K562 (cell line): ENCODE data around the gene DNMT3A. TPM values are rescaled to one million over a fixed set of nuclear protein-coding genes. Genes with fewer than 3 reads are reported as not detected.

Source experiments
- ATAC-seq: fragments of 200-7000 bp; cut with Tn5 transposase; 3 replicates; pipeline ENCODE4 v1.9.1; 2020; ENCODE audit warnings: moderate library complexity
- BruUV-seq: library from RNA; stranded (reverse); fragments of 400-500 nt; replicated peaks from 2 replicates; lab custom pipeline; 2021; lab: Mats Ljungman, UMichigan
- CTCF ChIA-PET: fragments of 300-600 bp; formaldehyde crosslinking; extraction: SDS; loops from one replicate; lab custom pipeline; 2021; ENCODE audit warnings: low intra/inter-chr PET ratio; lab: Yijun Ruan, JAX
- POLR2A ChIA-PET: fragments of 300-600, 350-650 bp; sonication (Branson Sonifier 250); formaldehyde crosslinking; extraction: SDS; loops from one replicate; lab custom pipeline; 2021; ENCODE audit warnings: antibody characterized with exemption, inconsistent platforms; lab: Yijun Ruan, JAX
- DNase-seq, 4 experiments: peaks; one replicate each; pipeline versions ENCODE4 v3.0.0 to v3.0.0-alpha.2; 2011 to 2018; ENCODE audit warnings: low spot score in 3 of 4, mixed read lengths in 3 of 4; ENCODE audit errors: extremely low read depth in 1 of 4
- FAIRE-seq: peaks from 2 replicates; lab custom pipeline; 2011; peaks lifted over from hg19 to GRCh38; lab: Jason Lieb, UNC
- H2AFZ ChIP-seq: 2 replicates; pipeline ENCODE4 v1.6.0; 2011; ENCODE audit warnings: low read depth, low read length, control low read depth, inconsistent platforms
- H3K27ac ChIP-seq: fragments of 200-600 bp; 3 replicates; pipeline ENCODE4 v1.8.0; 2011; ENCODE audit warnings: low read depth, mild to moderate bottlenecking, control low read depth, inconsistent platforms, low read length, moderate library complexity, mixed read lengths; ENCODE audit errors: extremely low read depth
- H3K27me3 ChIP-seq, 2 experiments: fragments of 300-600 bp in 1 of 2; 2 replicates in 1 of 2; 3 replicates in 1 of 2; pipeline versions ENCODE4 v1.6.0 to v1.8.0; 2011; ENCODE audit warnings: inconsistent platforms in 2 of 2, low read length in 2 of 2, mild to moderate bottlenecking in 1 of 2, mixed read lengths in 1 of 2, moderate library complexity in 1 of 2; ENCODE audit not compliant: control insufficient read depth in 2 of 2, insufficient read depth in 2 of 2
- H3K36me3 ChIP-seq: fragments of 300-600 bp; 3 replicates; pipeline ENCODE4 v1.8.0; 2011; ENCODE audit warnings: mild to moderate bottlenecking, low read length, inconsistent platforms; ENCODE audit not compliant: control insufficient read depth, insufficient read depth
- H3K4me1 ChIP-seq, 2 experiments: fragments of 200-600 bp in 1 of 2; replicated peaks in 1 of 2; 2 replicates in 1 of 2; 3 replicates in 1 of 2; pipeline versions ENCODE4 v1.5.1 to v1.8.0; 2011; ENCODE audit warnings: inconsistent platforms in 2 of 2, low read length in 2 of 2, mild to moderate bottlenecking in 1 of 2, mixed read lengths in 1 of 2, moderate library complexity in 1 of 2; ENCODE audit not compliant: control insufficient read depth in 2 of 2, insufficient read depth in 2 of 2
- H3K4me2 ChIP-seq: 2 replicates; pipeline ENCODE4 v1.6.1; 2011; ENCODE audit warnings: low read length, control low read depth, inconsistent platforms, mixed read lengths; ENCODE audit not compliant: insufficient read depth
- H3K4me3 ChIP-seq: fragments of 200-600 bp; sonication (generic), shearing (Covaris generic); 2 replicates; pipeline ENCODE4 v1.5.1; 2016; ENCODE audit warnings: control low read depth, inconsistent platforms
- H3K79me2 ChIP-seq: fragments of 200-600 bp; 3 replicates; pipeline ENCODE4 v1.8.0; 2011; ENCODE audit warnings: low read length, inconsistent platforms; ENCODE audit not compliant: control insufficient read depth, insufficient read depth
- H3K9ac ChIP-seq, 2 experiments: 2 replicates each; pipeline versions ENCODE4 v1.6.0 to v1.6.1; 2011; ENCODE audit warnings: low read depth in 2 of 2, low read length in 2 of 2, control low read depth in 1 of 2, inconsistent platforms in 1 of 2, mild to moderate bottlenecking in 1 of 2, mixed read lengths in 1 of 2; ENCODE audit not compliant: insufficient read depth in 1 of 2
- H3K9me1 ChIP-seq: one replicate; pipeline ENCODE4 v1.6.0; 2011; ENCODE audit warnings: inconsistent platforms, mild to moderate bottlenecking, low read length, moderate library complexity; ENCODE audit not compliant: control insufficient read depth, insufficient read depth
- H3K9me3 ChIP-seq: replicated peaks from 2 replicates; pipeline ENCODE4 v1.5.1; 2011; ENCODE audit warnings: low read depth, low read length, inconsistent platforms; ENCODE audit not compliant: control insufficient read depth, insufficient read depth
- H4K20me1 ChIP-seq: replicated peaks from 2 replicates; pipeline ENCODE4 v1.6.1; 2011; ENCODE audit warnings: low read length, inconsistent platforms, mixed read lengths; ENCODE audit not compliant: control insufficient read depth, insufficient read depth
- CHCHD3 ChIP-seq: fragments of 250-450 bp; sonication (Bioruptor Pico); IDR thresholded peaks from 2 replicates; pipeline ENCODE4 v2.1.2; 2022; ENCODE audit warnings: mild to moderate bottlenecking
- CREM ChIP-seq: IDR thresholded peaks from 2 replicates; pipeline ENCODE4 v1.6.1; 2014; ENCODE audit warnings: antibody characterized with exemption, low read depth
- FOXJ2 ChIP-seq: fragments of 200-800 bp; sonication (Bioruptor generic); IDR thresholded peaks from 2 replicates; pipeline ENCODE4 v1.6.1; 2016; ENCODE audit warnings: missing genetic modification characterization, missing compliant biosample characterization
- KAT8 ChIP-seq: fragments of 450-650 bp; IDR thresholded peaks from 2 replicates; pipeline ENCODE4 v1.6.1; 2016; ENCODE audit warnings: low read depth, mild to moderate bottlenecking
- MTA1 ChIP-seq: fragments of 450-650 bp; IDR thresholded peaks from 2 replicates; pipeline ENCODE4 v1.6.1; 2017; ENCODE audit warnings: borderline replicate concordance
- MYC ChIP-seq, 2 experiments: fragments of 250-450 bp in 1 of 2; sonication (Bioruptor Pico) in 1 of 2; IDR thresholded peaks; 2 replicates each; pipeline versions ENCODE4 v1.5.1 to v1.6.1; 2012 to 2021; ENCODE audit warnings: low read depth in 2 of 2, borderline replicate concordance in 1 of 2, improper control_type of control experiment in 1 of 2, low read length in 1 of 2, mild to moderate bottlenecking in 1 of 2, moderate library complexity in 1 of 2
- NFIC ChIP-seq: fragments of 450-650 bp; IDR thresholded peaks from 2 replicates; pipeline ENCODE4 v1.6.1; 2017; ENCODE audit warnings: mild to moderate bottlenecking, inconsistent platforms
- POLR2B ChIP-seq: fragments of 450-650 bp; IDR thresholded peaks from 2 replicates; pipeline ENCODE4 v1.6.1; 2018; ENCODE audit warnings: low read depth; ENCODE audit not compliant: partially characterized antibody
- SIN3B ChIP-seq: fragments of 450-650 bp; IDR thresholded peaks from 2 replicates; pipeline ENCODE4 v1.6.1; 2017; ENCODE audit warnings: low read depth, mild to moderate bottlenecking, moderate library complexity
- THRAP3 ChIP-seq: fragments of 450-650 bp; IDR thresholded peaks from 2 replicates; pipeline ENCODE4 v1.6.1; 2016; ENCODE audit warnings: mild to moderate bottlenecking, inconsistent platforms, borderline replicate concordance
- ZNF146 ChIP-seq: IDR thresholded peaks from one replicate; pipeline ENCODE4 v1.6.1; 2018; ENCODE audit warnings: missing compliant biosample characterization; ENCODE audit not compliant: unreplicated experiment
- ZNF274 ChIP-seq: IDR thresholded peaks from 2 replicates; pipeline ENCODE4 v1.6.1; 2011; ENCODE audit warnings: low read depth, mild to moderate bottlenecking, low read length, moderate library complexity, borderline replicate concordance
- ZNF77 ChIP-seq: fragments of 250-450 bp; sonication (Bioruptor Pico); IDR thresholded peaks from 2 replicates; pipeline ENCODE4 v1.5.0; 2020
- WGBS: fragments of 100-300 bp; shearing (Covaris generic); methylation state at CpG from one replicate; pipeline ENCODE4 v1.1.6; 2016; ENCODE audit warnings: low coverage, mixed read lengths; ENCODE audit not compliant: insufficient coverage; ENCODE audit errors: missing lambda C conversion rate; 5-methylcytosine and 5-hydroxymethylcytosine counted together
- in situ Hi-C: fragments of 300-500 bp; cut with MboI; formaldehyde crosslinking; loops from 4 replicates; pipeline ENCODE4 v1.15.0; 2018; ENCODE audit warnings: inconsistent platforms, mixed read lengths
- intact Hi-C: fragments of 100-400 bp; cut with micrococcal nuclease; formaldehyde crosslinking; loops from 2 replicates; pipeline ENCODE4 v1.14.2; 2022
- polyA plus RNA-seq, 8 experiments: library from polyadenylated mRNA; depleted of rRNA in 4 of 8; stranded (reverse) in 5 of 8; unstranded in 3 of 8; fragments of >200 nt; fragmentation: Nextera tagmentation in 2 of 8; fragmentation: Illumina TruSeq in 1 of 8; extraction: Ambion mirVana in 2 of 8; extraction: Trizol in 1 of 8; gene quantifications; 2 replicates each; pipeline versions ENCODE4 v1.2.1 to v1.2.3, GENCODE V29; 2011 to 2014; ENCODE audit warnings: inconsistent platforms in 1 of 8, missing spikeins in 1 of 8
- total RNA-seq, 7 experiments: library from RNA; depleted of rRNA in 6 of 7; stranded (reverse); fragments of >200 nt in 6 of 7; fragmentation: Illumina TruSeq in 2 of 7; extraction: Trizol in 2 of 7; gene quantifications; 2 replicates each; pipeline versions ENCODE4 v1.2.1 to v1.2.3, GENCODE V29; 2011 to 2021; ENCODE audit warnings: low replicate concordance in 1 of 7
- TF ChIP-seq, protein P1 (sequence below): fragments of 450-650 bp; formaldehyde crosslinking; IDR thresholded peaks from 2 replicates; pipeline ENCODE4 v1.4.0; 2020; ENCODE audit warnings: mild to moderate bottlenecking, mixed read lengths
- TF ChIP-seq, protein P2 (sequence below), 2 experiments: fragments of 450-650 bp; IDR thresholded peaks; 2 replicates each; pipeline ENCODE4 v1.6.1; 2016
- TF ChIP-seq, protein P3 (sequence below): sonication (generic); formaldehyde crosslinking; IDR thresholded peaks from 2 replicates; pipeline ENCODE4 v1.8.0; 2022; ENCODE audit warnings: mild to moderate bottlenecking, missing genetic modification reagents

DNMT3A gene
- total and polyA plus RNA-seq, 9 of the 15 experiments (the other 6 are each of a cell fraction or from before 2014, with no cell fraction given), result 3.0 to 16.0 (median 6.1) TPM

DNA sequence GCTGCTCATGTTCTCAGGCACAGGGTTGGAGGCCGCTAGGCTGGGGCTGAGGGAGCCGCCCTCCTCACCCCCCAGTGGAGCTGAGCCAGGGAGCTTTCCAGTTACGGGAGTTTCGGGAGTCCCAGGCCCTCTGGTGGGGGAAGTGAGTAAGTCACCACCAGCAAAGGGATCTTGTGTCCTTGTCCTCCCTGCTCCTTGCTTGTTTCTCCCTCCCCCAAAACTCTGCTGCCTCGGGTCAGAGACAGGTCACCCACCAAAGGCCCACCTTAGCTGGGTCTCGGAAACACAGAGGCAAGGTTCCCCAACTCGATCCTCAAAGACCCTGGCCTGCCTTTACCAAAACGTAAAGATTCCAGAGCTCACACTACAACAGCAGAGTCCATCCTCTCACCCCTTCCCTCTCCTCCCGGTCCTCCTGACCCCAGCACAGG is 112.9 kb downstream of the DNMT3A start (continued):
- peak; percentile 26; the same call in 1 of the 2 replicates for TF ChIP-seq MYC (IDR thresholded peaks at IDR 0.05; ENCODE audit: low read depth, low read length)
- no peak for TF ChIP-seq MYC (CRISPR knock-in tag; IDR thresholded peaks at IDR 0.05; ENCODE audit: borderline replicate concordance, low read depth)
- TF ChIP-seq THRAP3, result no peak
- TF ChIP-seq ZNF274, result no peak
- no peak for TF ChIP-seq ZNF146 (CRISPR knock-in tag)
- TF ChIP-seq FOXJ2 (tag), result no peak
- TF ChIP-seq SIN3B, result 0 out of 2 replicates have a peak, but pooled peaks have one; percentile 18
- TF ChIP-seq NFIC, result peak; percentile 81
- TF ChIP-seq KAT8, result no peak
- TF ChIP-seq MTA1, result no peak

DNA sequence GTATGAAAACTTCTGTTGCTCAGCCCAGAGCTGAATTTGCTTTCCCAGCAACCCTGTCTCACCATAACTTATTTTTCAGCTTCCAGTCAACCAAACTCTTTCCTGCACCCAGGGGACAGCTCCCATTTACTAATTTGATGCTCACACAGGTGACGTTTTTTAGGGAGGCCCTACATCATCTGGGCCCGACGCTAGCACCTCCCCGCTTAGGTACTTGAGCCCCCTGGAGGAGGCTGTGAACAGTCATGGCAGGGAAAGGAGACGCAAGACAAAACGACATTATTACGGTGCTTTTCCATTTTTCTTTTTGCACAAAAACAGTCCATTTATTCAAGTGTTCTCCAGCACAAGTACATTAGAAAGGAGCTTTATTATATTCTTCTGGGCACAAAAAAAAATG is 114.1 kb downstream of the DNMT3A start:
- in situ Hi-C loops, result no loop called here
- Histone ChIP-seq H3K9me1 (no peaks in the 10 kb centered on the region), H2AFZ (peak overlapping the region; percentile 60), H3K27me3 (no peaks in the 10 kb centered on the region), H3K4me2 (no peak overlapping the region), H3K4me1 (peaks cover 15 to 41% of the 10 kb centered on the region in 2 experiments; a peak in 4 of 5 replicates), H4K20me1 (no peaks in the 10 kb centered on the region), H3K27ac (no peak overlapping the region), H3K36me3 (no peaks in the 10 kb centered on the region), H3K9me3 (no peaks in the 10 kb centered on the region), H3K79me2 (no peaks in the 10 kb centered on the region), H3K4me3 (no peak overlapping the region), H3K9ac (no peak overlapping the region)
- ChIA-PET POLR2A (no interaction called here), CTCF (no interaction called here)
- 37% methylated on average over 7 of the region's 7 CpGs for WGBS
- peak in 3 of 4 experiments; percentile 35 to 56 (median 36) for DNase-seq
- FAIRE-seq, result peak; percentile 49
- no TSS peak for BruUV-seq
- intact Hi-C loops, result no loop called here
- ATAC-seq, result peak; percentile 53
- TF ChIP-seq ZNF77 (CRISPR knock-in tag) (no peak), POLR2B (no peak), CREM (peak; percentile 82), CHCHD3 (CRISPR knock-in tag) (no peak)
- TF ChIP-seq, protein P1, sequence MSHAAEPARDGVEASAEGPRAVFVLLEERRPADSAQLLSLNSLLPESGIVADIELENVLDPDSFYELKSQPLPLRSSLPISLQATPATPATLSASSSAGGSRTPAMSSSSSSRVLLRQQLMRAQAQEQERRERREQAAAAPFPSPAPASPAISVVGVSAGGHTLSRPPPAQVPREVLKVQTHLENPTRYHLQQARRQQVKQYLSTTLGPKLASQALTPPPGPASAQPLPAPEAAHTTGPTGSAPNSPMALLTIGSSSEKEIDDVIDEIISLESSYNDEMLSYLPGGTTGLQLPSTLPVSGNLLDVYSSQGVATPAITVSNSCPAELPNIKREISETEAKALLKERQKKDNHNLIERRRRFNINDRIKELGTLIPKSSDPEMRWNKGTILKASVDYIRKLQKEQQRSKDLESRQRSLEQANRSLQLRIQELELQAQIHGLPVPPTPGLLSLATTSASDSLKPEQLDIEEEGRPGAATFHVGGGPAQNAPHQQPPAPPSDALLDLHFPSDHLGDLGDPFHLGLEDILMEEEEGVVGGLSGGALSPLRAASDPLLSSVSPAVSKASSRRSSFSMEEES (CRISPR knock-in tag), result no peak
- TF ChIP-seq, protein P2, sequence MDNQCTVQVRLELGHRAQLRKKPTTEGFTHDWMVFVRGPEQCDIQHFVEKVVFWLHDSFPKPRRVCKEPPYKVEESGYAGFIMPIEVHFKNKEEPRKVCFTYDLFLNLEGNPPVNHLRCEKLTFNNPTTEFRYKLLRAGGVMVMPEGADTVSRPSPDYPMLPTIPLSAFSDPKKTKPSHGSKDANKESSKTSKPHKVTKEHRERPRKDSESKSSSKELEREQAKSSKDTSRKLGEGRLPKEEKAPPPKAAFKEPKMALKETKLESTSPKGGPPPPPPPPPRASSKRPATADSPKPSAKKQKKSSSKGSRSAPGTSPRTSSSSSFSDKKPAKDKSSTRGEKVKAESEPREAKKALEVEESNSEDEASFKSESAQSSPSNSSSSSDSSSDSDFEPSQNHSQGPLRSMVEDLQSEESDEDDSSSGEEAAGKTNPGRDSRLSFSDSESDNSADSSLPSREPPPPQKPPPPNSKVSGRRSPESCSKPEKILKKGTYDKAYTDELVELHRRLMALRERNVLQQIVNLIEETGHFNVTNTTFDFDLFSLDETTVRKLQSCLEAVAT (IDR thresholded peaks at IDR 0.05), result peak in 1 of 2 experiments; percentile 43; a peak in 1 of 4 replicates
- TF ChIP-seq, protein P3, sequence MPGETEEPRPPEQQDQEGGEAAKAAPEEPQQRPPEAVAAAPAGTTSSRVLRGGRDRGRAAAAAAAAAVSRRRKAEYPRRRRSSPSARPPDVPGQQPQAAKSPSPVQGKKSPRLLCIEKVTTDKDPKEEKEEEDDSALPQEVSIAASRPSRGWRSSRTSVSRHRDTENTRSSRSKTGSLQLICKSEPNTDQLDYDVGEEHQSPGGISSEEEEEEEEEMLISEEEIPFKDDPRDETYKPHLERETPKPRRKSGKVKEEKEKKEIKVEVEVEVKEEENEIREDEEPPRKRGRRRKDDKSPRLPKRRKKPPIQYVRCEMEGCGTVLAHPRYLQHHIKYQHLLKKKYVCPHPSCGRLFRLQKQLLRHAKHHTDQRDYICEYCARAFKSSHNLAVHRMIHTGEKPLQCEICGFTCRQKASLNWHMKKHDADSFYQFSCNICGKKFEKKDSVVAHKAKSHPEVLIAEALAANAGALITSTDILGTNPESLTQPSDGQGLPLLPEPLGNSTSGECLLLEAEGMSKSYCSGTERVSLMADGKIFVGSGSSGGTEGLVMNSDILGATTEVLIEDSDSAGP (CRISPR knock-in tag), result no peak
